CD1c-positive myeloid dendritic cell (primary cell): ENCODE data around the gene ATAT1.

Experiments used
- DNase-seq: peaks from one replicate; pipeline ENCODE4 v3.0.0-alpha.2; 2016; ENCODE audit errors: extremely low spot score

ATAT1 gene

DNA sequence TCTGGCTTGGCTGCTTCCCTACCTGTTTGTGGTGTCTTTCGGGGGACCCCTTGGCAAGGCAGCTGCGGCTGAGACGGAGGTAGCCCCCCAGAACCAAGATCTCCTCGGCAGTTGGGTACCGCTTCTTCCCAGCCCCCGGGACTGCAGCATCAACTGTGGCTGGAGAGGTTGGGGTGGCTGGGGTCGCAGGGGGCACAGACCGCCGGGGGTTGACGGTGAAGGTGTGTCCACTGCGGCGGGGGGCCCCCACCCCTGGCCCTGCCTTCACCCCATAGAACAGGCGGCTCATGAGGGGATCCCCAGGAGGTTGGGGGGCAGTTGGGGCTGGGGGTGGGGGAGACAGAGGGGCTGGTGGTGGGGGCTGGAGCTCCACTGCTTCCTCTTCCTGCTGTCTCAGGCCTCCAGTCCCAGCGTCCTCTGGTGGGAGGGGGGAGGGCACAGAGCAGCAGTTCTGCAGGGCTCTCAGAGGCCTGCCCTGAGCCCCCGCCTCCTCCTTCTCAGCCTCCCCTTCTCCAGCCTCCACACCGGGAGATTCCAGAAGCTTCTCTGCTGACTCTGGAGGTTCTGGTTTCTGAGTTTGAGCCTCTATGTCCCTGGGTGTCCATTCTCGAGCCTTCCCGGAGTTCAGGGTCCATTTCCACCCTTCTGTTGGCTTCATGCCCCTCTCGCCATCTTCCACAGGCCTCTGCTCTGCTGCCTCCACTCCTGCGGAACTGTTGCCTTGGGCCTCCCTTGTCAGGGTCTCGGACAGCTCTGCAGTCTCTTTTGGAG is 57.9 kb downstream of the ATAT1 start:
- peak; percentile 57 for DNase-seq

- DNase-seq: no peak
Observed at GRCh38 chr6:30685157-30686008, 58.7 kb downstream of the ATAT1 start.

- DNase-seq: peak; percentile 84
Observed at GRCh38 chr6:30686009-30686907, 59.6 kb downstream of the ATAT1 start, which contains the start of gene PPP1R18. TSS of gene PPP1R18 (minus strand) at chr6:30686645. CDS start at chr6:30686018, 627 bp downstream.

DNA sequence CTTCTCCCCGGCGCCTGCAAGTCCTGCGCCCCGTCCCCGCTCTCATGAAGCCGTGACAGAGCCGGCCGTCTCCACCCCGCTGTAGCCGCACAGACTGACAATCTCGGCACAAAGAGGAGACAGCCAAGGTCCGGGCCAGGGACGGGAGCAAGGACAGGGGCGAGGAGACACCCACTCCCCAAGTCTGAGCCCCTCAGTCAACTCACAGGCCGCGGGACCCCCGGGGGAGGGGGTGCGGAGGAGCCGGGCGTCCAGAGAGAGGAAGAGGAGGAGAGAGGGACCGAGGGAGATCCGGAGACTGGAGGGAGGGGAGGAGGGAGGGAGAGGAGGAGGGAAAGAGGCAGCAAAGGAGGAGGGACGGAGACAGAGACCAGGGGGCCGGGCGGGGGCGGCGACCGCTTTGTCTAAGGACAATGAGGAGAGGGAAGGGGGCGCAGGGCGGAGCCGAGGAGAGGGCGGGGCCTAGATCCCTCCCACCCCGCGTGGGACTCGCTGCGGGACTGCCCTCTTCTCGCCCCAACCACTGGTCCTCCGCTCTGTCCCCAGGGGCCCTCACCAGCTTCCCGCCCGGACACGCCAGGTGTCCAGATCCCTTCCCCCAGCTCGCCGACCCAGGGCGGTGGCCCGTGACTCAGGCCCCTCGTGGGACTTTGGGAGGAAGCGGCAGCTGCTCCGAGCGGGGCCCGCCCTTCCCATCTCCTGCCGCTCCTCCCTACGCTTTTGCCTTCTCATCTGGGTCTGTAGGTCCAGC is 60.4 kb downstream of the ATAT1 start:
- DNase-seq: peak; percentile 95

- DNase-seq: no peak
Observed at GRCh38 chr6:30687659-30688431, 61.2 kb downstream of the ATAT1 start.

GRCh38 chr6:30688569-30688968 is 61.9 kb downstream of the ATAT1 start:
- DNase-seq: no peak

DNA sequence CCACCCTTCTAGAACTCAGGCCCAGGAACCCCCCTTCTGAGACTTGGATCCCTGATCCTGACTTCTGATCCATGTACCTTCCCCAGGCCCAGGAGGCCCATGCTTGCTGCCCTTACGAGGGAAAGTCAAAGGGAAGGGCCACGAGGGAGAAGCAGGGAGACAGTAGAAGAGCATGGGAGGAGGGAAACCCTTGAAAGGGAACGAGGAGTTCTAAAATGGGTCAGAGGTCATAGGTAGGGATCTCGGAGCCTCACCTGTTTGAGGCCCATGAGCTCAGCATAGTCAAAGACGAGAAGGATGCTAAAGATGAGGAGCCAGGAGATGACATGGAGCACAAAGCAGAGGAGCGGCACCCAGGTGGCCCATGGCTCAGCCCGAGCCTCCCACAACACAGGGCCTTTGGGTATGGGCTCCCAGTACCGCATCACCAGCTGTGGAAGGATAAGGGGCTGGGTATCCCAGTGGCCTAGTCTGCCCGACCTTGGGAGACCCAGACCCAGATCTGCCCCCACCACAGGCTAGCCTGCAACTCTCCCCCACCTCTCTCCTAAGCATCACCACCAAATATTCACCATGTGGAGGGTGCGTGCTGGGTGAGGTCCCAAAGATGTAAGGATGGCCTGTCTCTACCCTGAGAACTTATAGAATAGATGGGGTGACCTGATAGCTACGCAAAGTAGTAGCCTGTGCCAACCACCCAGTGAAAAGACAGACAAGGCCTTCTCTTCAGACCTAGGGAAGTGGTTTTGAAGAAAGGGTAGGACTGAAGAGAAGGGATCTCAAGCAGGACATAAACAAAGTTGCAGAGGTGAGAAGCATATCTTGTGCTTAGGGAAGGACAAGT is 62.6 kb downstream of the ATAT1 start:
- no peak for DNase-seq

- DNase-seq: no peak
Observed at GRCh38 chr6:30689985-30690384, 63.3 kb downstream of the ATAT1 start.

- peak; percentile 91 for DNase-seq
Observed at GRCh38 chr6:30690403-30691207, 63.9 kb downstream of the ATAT1 start, which contains the start of gene NRM. TSS of gene NRM (minus strand) at chr6:30690984. CDS start at chr6:30690974, 10 bp downstream.

DNA sequence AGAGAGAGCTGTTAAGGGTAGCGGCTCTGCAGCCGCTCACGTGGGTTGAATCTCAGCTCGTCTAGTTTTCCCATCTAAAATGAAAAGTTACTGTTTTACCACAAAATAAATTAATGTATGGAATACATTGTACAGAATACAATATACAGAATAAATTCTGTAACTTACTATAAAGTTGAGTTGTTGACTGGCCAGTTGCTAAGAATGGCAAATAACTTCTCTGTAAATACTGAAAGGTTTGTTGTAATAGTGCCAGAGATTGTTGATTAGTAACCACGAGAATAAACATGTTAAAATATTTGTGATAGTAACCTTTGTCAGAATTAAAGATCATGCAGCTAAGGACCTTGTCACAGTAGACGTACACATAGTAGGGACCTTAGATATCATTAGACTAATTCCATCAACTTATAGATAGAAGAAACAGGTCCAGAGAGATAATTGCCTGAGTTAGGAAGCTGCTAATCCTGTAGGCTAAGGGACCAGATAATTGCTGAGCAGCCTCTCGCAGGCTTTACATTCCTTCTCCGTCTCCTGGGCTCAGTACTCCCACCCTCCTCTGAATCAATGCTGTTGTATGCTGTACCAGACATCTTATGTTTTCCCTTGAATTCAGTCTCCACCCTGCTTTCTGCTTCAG is 64.7 kb downstream of the ATAT1 start:
- no peak for DNase-seq
